ENCODE results near the gene MR1. TPM values are rescaled to one million over a fixed set of nuclear protein-coding genes. Genes with fewer than 3 reads are reported as not detected.

MR1 gene
- total and polyA plus RNA-seq, 2 of the 13 experiments (the other 11 are each of a cell fraction or from before 2014, with no cell fraction given) = 7.7 to 10.4 TPM

- no peak for TF ChIP-seq NONO (IDR thresholded peaks at IDR 0.05)
- TF ChIP-seq NONO (CRISPR knock-in tag; conservative IDR thresholded peaks at IDR 0.05) = 0 out of 2 replicates have a peak, but pooled peaks have one; percentile 59
- TF ChIP-seq PRDM10 (CRISPR knock-in tag; IDR thresholded peaks at IDR 0.05; ENCODE audit: low read depth) = no peak
- peak; percentile 96 for TF ChIP-seq ZNF878 (CRISPR knock-in tag; IDR thresholded peaks at IDR 0.05)
- TF ChIP-seq TCF12 (IDR thresholded peaks at IDR 0.05) = no peak
- TF ChIP-seq TCF12 (CRISPR knock-in tag; IDR thresholded peaks at IDR 0.05) = 0 out of 2 replicates have a peak, but pooled peaks have one; percentile 47
- TF ChIP-seq SMAD9 (CRISPR knock-in tag; IDR thresholded peaks at IDR 0.05) = no peak
- TF ChIP-seq ZBTB10 (CRISPR knock-in tag; IDR thresholded peaks at IDR 0.05; ENCODE audit: borderline replicate concordance) = no peak; the same call in 1 of the 2 replicates
- no peak for TF ChIP-seq ZNF792 (CRISPR knock-in tag; IDR thresholded peaks at IDR 0.05)
- no peak for TF ChIP-seq ARNT (IDR thresholded peaks at IDR 0.05)
- TF ChIP-seq KLF16 (CRISPR knock-in tag; IDR thresholded peaks at IDR 0.05) = peak in 1 of 2 experiments; percentile 97; a peak in 2 of 4 replicates
- TF ChIP-seq RXRA (CRISPR knock-in tag; IDR thresholded peaks at IDR 0.05) = peak; percentile 64; the same call in 1 of the 2 replicates
- no peak for TF ChIP-seq ARID3A (IDR thresholded peaks at IDR 0.05; ENCODE audit: low read depth, low read length)
- peak; percentile 39; the same call in 1 of the 2 replicates for TF ChIP-seq THRA (CRISPR knock-in tag; IDR thresholded peaks at IDR 0.05; ENCODE audit: borderline replicate concordance)
- TF ChIP-seq XRCC5 (optimal IDR thresholded peaks at IDR 0.05; ENCODE audit: low read length) = no peak
- TF ChIP-seq ATF1 (CRISPR knock-in tag; IDR thresholded peaks at IDR 0.05) = no peak
- no peak for TF ChIP-seq SP1 (IDR thresholded peaks at IDR 0.05)
- no peak; the same call in 1 of the 2 replicates for TF ChIP-seq SP1 (CRISPR knock-in tag; IDR thresholded peaks at IDR 0.05)
- TF ChIP-seq HNRNPLL (IDR thresholded peaks at IDR 0.05; ENCODE audit: low read depth, low read length, poor library complexity, severe bottlenecking) = peak; percentile 74
- peak; percentile 70 for TF ChIP-seq MED1 (CRISPR knock-in tag; IDR thresholded peaks at IDR 0.05)
- TF ChIP-seq PHF20 (CRISPR knock-in tag; IDR thresholded peaks at IDR 0.05) = 0 out of 2 replicates have a peak, but pooled peaks have one; percentile 31
These were observed 54.6 kb downstream of the MR1 start, which contains the start of gene IER5 (continued) for GRCh38 chr1:181088079-181089016.
